GM23338 (cell line): ENCODE data around the gene THRB.
A peak's percentile ranks its signal among the peaks of the same experiment; 100 is the strongest.

Experiments
- JUNB ChIP-seq: IDR thresholded peaks from one replicate; pipeline ENCODE4 v1.6.1; 2016; ENCODE audit warnings: antibody characterized with exemption; ENCODE audit not compliant: unreplicated experiment
- POLR2AphosphoS5 ChIP-seq: IDR thresholded peaks from 2 replicates; pipeline ENCODE4 v1.6.1; 2016; ENCODE audit warnings: antibody characterized with exemption, low read depth
- ZNF331 ChIP-seq: fragments of 250-450 bp; sonication (Bioruptor Pico); IDR thresholded peaks from 2 replicates; pipeline ENCODE4 v1.5.0; 2020; ENCODE audit warnings: low read depth, mild to moderate bottlenecking, moderate library complexity
- TF ChIP-seq, protein P1 (sequence below), 2 experiments: fragments of 200-600 bp in 1 of 2; sonication (generic) in 1 of 2; conservative IDR thresholded peaks; 2 replicates each; pipeline versions ENCODE4 v1.5.1 to v1.6.1; 2016 to 2017; ENCODE audit warnings: antibody characterized with exemption in 2 of 2, low read depth in 2 of 2, mild to moderate bottlenecking in 2 of 2, moderate library complexity in 1 of 2

DNA sequence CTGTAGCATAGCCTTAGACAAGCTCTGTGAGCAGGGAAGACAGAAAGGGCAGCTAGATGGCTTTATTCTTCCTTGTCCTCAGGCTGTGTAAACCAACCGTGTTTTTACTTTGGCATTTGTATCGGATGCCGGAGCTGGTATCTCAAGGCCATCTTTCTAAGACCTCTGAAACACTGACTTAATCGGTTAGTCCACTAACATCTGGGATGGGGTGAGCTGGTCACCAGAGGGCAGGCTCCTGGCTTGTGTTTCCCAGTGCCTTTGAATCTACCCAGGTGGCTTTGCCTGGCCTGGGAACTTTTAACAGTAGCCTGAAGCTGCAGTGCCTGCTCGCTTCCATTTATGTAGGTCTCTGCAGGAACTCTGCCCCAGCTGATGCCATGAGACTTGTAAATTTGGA, 296.8 kb downstream of the THRB start:
- TF ChIP-seq, protein P1, sequence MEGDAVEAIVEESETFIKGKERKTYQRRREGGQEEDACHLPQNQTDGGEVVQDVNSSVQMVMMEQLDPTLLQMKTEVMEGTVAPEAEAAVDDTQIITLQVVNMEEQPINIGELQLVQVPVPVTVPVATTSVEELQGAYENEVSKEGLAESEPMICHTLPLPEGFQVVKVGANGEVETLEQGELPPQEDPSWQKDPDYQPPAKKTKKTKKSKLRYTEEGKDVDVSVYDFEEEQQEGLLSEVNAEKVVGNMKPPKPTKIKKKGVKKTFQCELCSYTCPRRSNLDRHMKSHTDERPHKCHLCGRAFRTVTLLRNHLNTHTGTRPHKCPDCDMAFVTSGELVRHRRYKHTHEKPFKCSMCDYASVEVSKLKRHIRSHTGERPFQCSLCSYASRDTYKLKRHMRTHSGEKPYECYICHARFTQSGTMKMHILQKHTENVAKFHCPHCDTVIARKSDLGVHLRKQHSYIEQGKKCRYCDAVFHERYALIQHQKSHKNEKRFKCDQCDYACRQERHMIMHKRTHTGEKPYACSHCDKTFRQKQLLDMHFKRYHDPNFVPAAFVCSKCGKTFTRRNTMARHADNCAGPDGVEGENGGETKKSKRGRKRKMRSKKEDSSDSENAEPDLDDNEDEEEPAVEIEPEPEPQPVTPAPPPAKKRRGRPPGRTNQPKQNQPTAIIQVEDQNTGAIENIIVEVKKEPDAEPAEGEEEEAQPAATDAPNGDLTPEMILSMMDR (conservative IDR thresholded peaks at IDR 0.05; ENCODE audit: low read depth in 2 of 2): peak; percentile 30 to 66
- TF ChIP-seq ZNF331 (CRISPR knock-in tag) (no peak), POLR2AphosphoS5 (no peak), JUNB (no peak)
